Gastroesophageal sphincter (tissue), 3 donors: ENCODE results near the gene XDH.

Source experiments
- CTCF ChIP-seq, 4 experiments: fragments of 200-600 bp in 2 of 4; fragments of 450-650 bp in 2 of 4; sonication (generic) in 1 of 4; IDR thresholded peaks; one replicate each; pipeline ENCODE4 v1.5.1; 2017 to 2019; ENCODE audit warnings: antibody characterized with exemption in 4 of 4, mild to moderate bottlenecking in 2 of 4, moderate library complexity in 2 of 4
- POLR2A ChIP-seq, 2 donors: fragments of 450-650 bp; IDR thresholded peaks; one replicate each; pipeline ENCODE4 v1.6.1; 2017; ENCODE audit warnings: antibody characterized with exemption in 2 of 2, mild to moderate bottlenecking in 2 of 2, moderate library complexity in 1 of 2

GRCh38 chr2:31379747-31380146, 34.8 kb downstream of the XDH start:
- TF ChIP-seq CTCF (IDR thresholded peaks at IDR 0.05) (no peak), POLR2A (IDR thresholded peaks at IDR 0.05) (no peak)
